NCI-H524 (cell line): ENCODE results near the gene TRIM45.
"Not testable (repeated sequence)": the region's sequence is repeated elsewhere in the genome, so short reads cannot be mapped to it uniquely, and the experiment has no call there.

Experiments used
- DNase-seq, 2 experiments: peaks; one replicate each; lab custom pipeline; 2025; lab: John Stamatoyannopoulos, UW

The TRIM45 gene

GRCh38 chr1:117101858-117102257, 19.7 kb downstream of the TRIM45 start:
- not testable (repeated sequence) for DNase-seq

- no peak for DNase-seq
These were observed 20.2 kb downstream of the TRIM45 start for GRCh38 chr1:117101334-117101733.

GRCh38 chr1:117098287-117098890, 23.2 kb downstream of the TRIM45 start:
- DNase-seq, result no peak

- no peak for DNase-seq
These were observed 24.1 kb downstream of the TRIM45 start for GRCh38 chr1:117097443-117097842.

GRCh38 chr1:117096951-117097408, 24.6 kb downstream of the TRIM45 start:
- no peak for DNase-seq

GRCh38 chr1:117094841-117095604, 26.5 kb downstream of the TRIM45 start:
- no peak for DNase-seq

- DNase-seq, result peak; percentile 14 to 74
These were observed 27.5 kb downstream of the TRIM45 start for GRCh38 chr1:117093870-117094621.

- peak in 1 of 2 experiments; percentile 17 for DNase-seq
These were observed 28.4 kb downstream of the TRIM45 start for GRCh38 chr1:117093091-117093534.

GRCh38 chr1:117092594-117092993, 29.0 kb downstream of the TRIM45 start:
- no peak for DNase-seq

GRCh38 chr1:117089996-117090395, 31.6 kb downstream of the TRIM45 start:
- DNase-seq, result no peak

- no peak for DNase-seq
These were observed 33.9 kb downstream of the TRIM45 start for GRCh38 chr1:117087686-117088085.

GRCh38 chr1:117084231-117084630, 37.3 kb downstream of the TRIM45 start:
- DNase-seq, result no peak

GRCh38 chr1:117079737-117080136, 41.8 kb downstream of the TRIM45 start:
- DNase-seq, result no peak

GRCh38 chr1:117077267-117077666, 44.3 kb downstream of the TRIM45 start:
- no peak for DNase-seq

- DNase-seq, result no peak
These were observed 44.9 kb downstream of the TRIM45 start for GRCh38 chr1:117076648-117077047.

- DNase-seq, result no peak
These were observed 51.4 kb downstream of the TRIM45 start for GRCh38 chr1:117070124-117070523.

GRCh38 chr1:117069220-117069844, 52.2 kb downstream of the TRIM45 start:
- DNase-seq, result no peak

- DNase-seq, result no peak
These were observed 53.0 kb downstream of the TRIM45 start for GRCh38 chr1:117068580-117068979.

GRCh38 chr1:117067533-117068370, 53.8 kb downstream of the TRIM45 start:
- DNase-seq, result peak in 1 of 2 experiments; percentile 41

- DNase-seq, result no peak
These were observed 55.2 kb downstream of the TRIM45 start for GRCh38 chr1:117066367-117066766.

- DNase-seq, result no peak
These were observed 59.5 kb downstream of the TRIM45 start for GRCh38 chr1:117061986-117062415.
